H4 (cell line): ENCODE data around the gene DCBLD1. TPM values are rescaled to one million over a fixed set of nuclear protein-coding genes. Genes with fewer than 3 reads are reported as not detected.
"Not testable (repeated sequence)": the region's sequence is repeated elsewhere in the genome, so short reads cannot be mapped to it uniquely, and the experiment has no call there.

Experiments used
- DNase-seq: peaks from one replicate; pipeline ENCODE4 v3.0.0-alpha.2; 2015; ENCODE audit warnings: low spot score
- total RNA-seq: library from RNA; depleted of rRNA; stranded (reverse); fragments of >200 nt; shearing (Covaris generic); gene quantifications from 2 replicates; pipeline ENCODE4 v1.2.3, GENCODE V29; 2014

The DCBLD1 gene
- total RNA-seq, 1 experiment from 2014 or later: 17.3 TPM

GRCh38 chr6:117498159-117498558, 15.7 kb downstream of the DCBLD1 start:
- peak; percentile 71 for DNase-seq

- DNase-seq: no peak
These were observed 19.2 kb downstream of the DCBLD1 start for GRCh38 chr6:117501722-117502121.

- DNase-seq: no peak
These were observed 20.1 kb downstream of the DCBLD1 start for GRCh38 chr6:117502580-117502979.

- no peak for DNase-seq
These were observed 20.7 kb downstream of the DCBLD1 start for GRCh38 chr6:117503211-117503610.

GRCh38 chr6:117504478-117505144, 22.1 kb downstream of the DCBLD1 start:
- DNase-seq: no peak

GRCh38 chr6:117505311-117505710, 22.8 kb downstream of the DCBLD1 start:
- DNase-seq: no peak

- DNase-seq: no peak
These were observed 23.8 kb downstream of the DCBLD1 start for GRCh38 chr6:117506180-117506835.

- no peak for DNase-seq
These were observed 24.4 kb downstream of the DCBLD1 start for GRCh38 chr6:117506907-117507306.

GRCh38 chr6:117508450-117508971, 26.0 kb downstream of the DCBLD1 start:
- DNase-seq: no peak

- DNase-seq: no peak
These were observed 26.5 kb downstream of the DCBLD1 start for GRCh38 chr6:117509021-117509420.

- no peak for DNase-seq
These were observed 29.8 kb downstream of the DCBLD1 start for GRCh38 chr6:117512056-117512828.

- no peak for DNase-seq
These were observed 30.6 kb downstream of the DCBLD1 start for GRCh38 chr6:117512987-117513573.

- DNase-seq: no peak
These were observed 31.4 kb downstream of the DCBLD1 start for GRCh38 chr6:117513778-117514365.

GRCh38 chr6:117514655-117515054, 32.2 kb downstream of the DCBLD1 start:
- DNase-seq: no peak

- DNase-seq: no peak
These were observed 32.9 kb downstream of the DCBLD1 start for GRCh38 chr6:117515326-117515725.

GRCh38 chr6:117517995-117518394, 35.5 kb downstream of the DCBLD1 start:
- DNase-seq: not testable (repeated sequence)

- no peak for DNase-seq
These were observed 36.4 kb downstream of the DCBLD1 start for GRCh38 chr6:117518870-117519269.

- no peak for DNase-seq
These were observed 38.3 kb downstream of the DCBLD1 start for GRCh38 chr6:117520603-117521395.

GRCh38 chr6:117521791-117522502, 39.5 kb downstream of the DCBLD1 start:
- DNase-seq: no peak

GRCh38 chr6:117525607-117526006, 43.1 kb downstream of the DCBLD1 start:
- no peak for DNase-seq
